B cell (primary cell): Measurements from ENCODE around the gene STX1B. TPM values are rescaled to one million over a fixed set of nuclear protein-coding genes. Genes with fewer than 3 reads are reported as not detected.

Experiments used
- ATAC-seq: fragments of 200-7000 bp; cut with Tn5 transposase; one replicate; pipeline ENCODE4 v1.10.0; 2021; ENCODE audit warnings: low read depth, mild to moderate bottlenecking, moderate number of reproducible peaks, moderate library complexity
- CTCF ChIA-PET: fragments of 350-600 bp; sonication (Branson Sonifier 250); formaldehyde crosslinking; loops from one replicate; lab custom pipeline; 2021; ENCODE audit warnings: antibody characterized with exemption, inconsistent platforms; lab: Charles Lee
- POLR2A ChIA-PET: fragments of 350-600 bp; sonication (Branson Sonifier 250); formaldehyde crosslinking; loops from one replicate; lab custom pipeline; 2021; ENCODE audit warnings: antibody characterized with exemption; lab: Charles Lee
- DNase-seq: peaks from one replicate; pipeline ENCODE4 v3.0.0; 2013
- H2AFZ ChIP-seq: 2 replicates; pipeline ENCODE4 v1.6.1; 2012; ENCODE audit warnings: mild to moderate bottlenecking, low read depth, low read length; ENCODE audit not compliant: insufficient read depth, poor library complexity, severe bottlenecking
- H3K27ac ChIP-seq, 2 donors: 1 replicate in 1 of 2; 2 replicates in 1 of 2; pipeline ENCODE4 v1.5.1; 2012 to 2013; ENCODE audit warnings: low read length in 2 of 2, mild to moderate bottlenecking in 2 of 2, moderate library complexity in 1 of 2
- H3K27me3 ChIP-seq, 4 experiments: fragments of 200-600 bp in 1 of 4; sonication (generic) in 1 of 4; replicated peaks in 1 of 4; 1 replicate in 2 of 4; 2 replicates in 2 of 4; pipeline versions ENCODE4 v1.6.1 to v1.7.0; 2013 to 2016; ENCODE audit warnings: low read length in 3 of 4, mild to moderate bottlenecking in 2 of 4, mixed read lengths in 1 of 4, moderate library complexity in 1 of 4; ENCODE audit not compliant: insufficient read depth in 4 of 4, control insufficient read depth in 3 of 4; ENCODE audit errors: control extremely low read depth in 1 of 4
- H3K36me3 ChIP-seq, 2 experiments: replicated peaks in 1 of 2; 1 replicate in 1 of 2; 2 replicates in 1 of 2; pipeline versions ENCODE4 v1.6.1 to v1.7.1; 2013; ENCODE audit warnings: low read length in 1 of 2; ENCODE audit not compliant: insufficient read depth in 2 of 2, control insufficient read depth in 1 of 2; ENCODE audit errors: control extremely low read depth in 1 of 2, extremely low read depth in 1 of 2
- H3K4me1 ChIP-seq, 2 donors: fragments of 200-600 bp in 1 of 2; sonication (generic) in 1 of 2; 1 replicate in 1 of 2; 2 replicates in 1 of 2; pipeline versions ENCODE4 v1.5.1 to v1.6.1; 2013 to 2017; ENCODE audit warnings: low read length in 2 of 2; ENCODE audit not compliant: control insufficient read depth in 2 of 2, insufficient read depth in 2 of 2
- H3K4me2 ChIP-seq: replicated peaks from 2 replicates; pipeline ENCODE3; 2012; ENCODE audit warnings: mild to moderate bottlenecking, low read depth, low read length; ENCODE audit not compliant: poor library complexity, severe bottlenecking
- H3K4me3 ChIP-seq, 5 experiments: fragments of 200-600 bp in 1 of 5; sonication (generic) in 1 of 5; 1 replicate in 3 of 5; 2 replicates in 2 of 5; pipeline versions ENCODE4 v1.5.1 to v1.7.0; 2011 to 2016; ENCODE audit warnings: low read length in 4 of 5, mild to moderate bottlenecking in 4 of 5, low read depth in 2 of 5, control low read depth in 1 of 5, moderate library complexity in 1 of 5; ENCODE audit not compliant: insufficient read depth in 1 of 5; ENCODE audit errors: control extremely low read depth in 1 of 5, extremely low read depth in 1 of 5
- H3K79me2 ChIP-seq: fragments of 200-600 bp; sonication (generic); one replicate; pipeline ENCODE4 v1.6.0; 2016; ENCODE audit warnings: low read length; ENCODE audit not compliant: control insufficient read depth, insufficient read depth
- H3K9ac ChIP-seq: fragments of 200-600 bp; sonication (generic); 2 replicates; pipeline ENCODE4 v1.6.1; 2017; ENCODE audit warnings: mild to moderate bottlenecking, low read length, moderate library complexity
- H3K9me3 ChIP-seq, 3 donors: one replicate each; pipeline versions ENCODE4 v1.6.1 to v1.7.1; 2013; ENCODE audit warnings: low read length in 2 of 3; ENCODE audit not compliant: control insufficient read depth in 2 of 3, insufficient read depth in 1 of 3; ENCODE audit errors: control extremely low read depth in 1 of 3
- H4K20me1 ChIP-seq: 2 replicates; pipeline ENCODE4 v1.6.0; 2012; ENCODE audit warnings: mild to moderate bottlenecking, low read length; ENCODE audit not compliant: insufficient read depth, control insufficient read depth, poor library complexity, severe bottlenecking
- H3K27ac Mint-ChIP-seq: one replicate; pipeline ENCODE4 v1.8.0; 2021; ENCODE audit warnings: mixed read lengths
- H3K27me3 Mint-ChIP-seq: one replicate; pipeline ENCODE4 v1.8.0; 2021; ENCODE audit warnings: mixed read lengths
- H3K4me1 Mint-ChIP-seq: one replicate; pipeline ENCODE4 v1.8.0; 2021; ENCODE audit warnings: mixed read lengths
- H3K4me3 Mint-ChIP-seq: one replicate; pipeline ENCODE4 v1.8.0; 2021; ENCODE audit warnings: mixed read lengths
- H3K9me3 Mint-ChIP-seq: one replicate; pipeline ENCODE4 v1.8.0; 2022; ENCODE audit warnings: mixed read lengths; ENCODE audit not compliant: insufficient read depth
- EZH2 ChIP-seq: IDR thresholded peaks from 2 replicates; pipeline ENCODE4 v1.6.1; 2012; ENCODE audit warnings: borderline replicate concordance, low read depth, mild to moderate bottlenecking, moderate library complexity, low read length; ENCODE audit not compliant: insufficient read depth, poor library complexity, severe bottlenecking
- WGBS: methylation state at CpG from one replicate; pipeline ENCODE4 v1.1.5; 2013; ENCODE audit warnings: missing lambda C conversion rate; ENCODE audit not compliant: insufficient coverage; 5-methylcytosine and 5-hydroxymethylcytosine counted together
- intact Hi-C: fragments of 100-400 bp; cut with micrococcal nuclease; formaldehyde crosslinking; loops from one replicate; pipeline ENCODE4 v1.10.0; 2022
- polyA plus RNA-seq: library from polyadenylated mRNA; depleted of rRNA; stranded (reverse); fragments of >200 nt; gene quantifications from 2 replicates; pipeline ENCODE4 v1.2.3, GENCODE V29; 2012
- total RNA-seq, 2 donors: library from RNA; stranded (reverse); fragments of 120-200 nt in 1 of 2; gene quantifications; 1 replicate in 1 of 2; 2 replicates in 1 of 2; pipeline versions ENCODE4 v1.2.3 to v1.2.4, GENCODE V29; 2013 to 2022
- TF ChIP-seq, protein P1 (sequence below): fragments of 200-600 bp; IDR thresholded peaks from one replicate; pipeline ENCODE4 v1.8.0; 2022; ENCODE audit warnings: antibody characterized with exemption, mild to moderate bottlenecking

Gene STX1B
- total and polyA plus RNA-seq, 2 donors (not counting 1 experiment from before 2014, with no cell fraction given), result 2.1 to 2.2 TPM

DNA sequence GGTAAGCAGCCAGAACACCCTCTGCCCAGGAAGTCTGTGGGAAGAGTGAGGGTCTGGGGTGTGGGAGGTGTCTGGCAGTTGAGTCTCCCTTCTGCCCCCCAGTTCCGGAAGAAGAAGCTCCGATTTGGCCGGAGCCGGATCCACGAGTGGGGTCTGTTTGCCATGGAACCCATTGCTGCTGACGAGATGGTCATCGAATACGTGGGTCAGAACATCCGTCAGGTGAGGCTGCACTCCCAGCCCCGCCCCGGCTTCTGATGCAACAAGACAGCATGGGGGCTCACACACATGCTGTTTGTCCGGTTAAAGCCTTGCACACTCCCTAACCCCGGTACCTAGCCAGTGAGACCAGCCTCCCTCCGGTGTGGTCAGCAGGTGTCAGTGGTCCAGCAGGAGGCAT, 29.5 kb downstream of the STX1B start:
- H3K9me3 ChIP-seq, result no peaks in the 10 kb centered on the region
- no peak overlapping the region for H2AFZ ChIP-seq
- TF ChIP-seq, protein P1, sequence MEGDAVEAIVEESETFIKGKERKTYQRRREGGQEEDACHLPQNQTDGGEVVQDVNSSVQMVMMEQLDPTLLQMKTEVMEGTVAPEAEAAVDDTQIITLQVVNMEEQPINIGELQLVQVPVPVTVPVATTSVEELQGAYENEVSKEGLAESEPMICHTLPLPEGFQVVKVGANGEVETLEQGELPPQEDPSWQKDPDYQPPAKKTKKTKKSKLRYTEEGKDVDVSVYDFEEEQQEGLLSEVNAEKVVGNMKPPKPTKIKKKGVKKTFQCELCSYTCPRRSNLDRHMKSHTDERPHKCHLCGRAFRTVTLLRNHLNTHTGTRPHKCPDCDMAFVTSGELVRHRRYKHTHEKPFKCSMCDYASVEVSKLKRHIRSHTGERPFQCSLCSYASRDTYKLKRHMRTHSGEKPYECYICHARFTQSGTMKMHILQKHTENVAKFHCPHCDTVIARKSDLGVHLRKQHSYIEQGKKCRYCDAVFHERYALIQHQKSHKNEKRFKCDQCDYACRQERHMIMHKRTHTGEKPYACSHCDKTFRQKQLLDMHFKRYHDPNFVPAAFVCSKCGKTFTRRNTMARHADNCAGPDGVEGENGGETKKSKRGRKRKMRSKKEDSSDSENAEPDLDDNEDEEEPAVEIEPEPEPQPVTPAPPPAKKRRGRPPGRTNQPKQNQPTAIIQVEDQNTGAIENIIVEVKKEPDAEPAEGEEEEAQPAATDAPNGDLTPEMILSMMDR, result no peak
- TF ChIP-seq EZH2, result no peak
- H3K4me3 ChIP-seq, result no peak overlapping the region
- H3K9me3 Mint-ChIP-seq, result no peaks in the 10 kb centered on the region
- no peaks in the 10 kb centered on the region for H3K27me3 ChIP-seq
- intact Hi-C loops, result no loop called here
- CTCF ChIA-PET, result no interaction called here
- peaks cover 0 to 41% of the 10 kb centered on the region in 2 experiments for H3K36me3 ChIP-seq
- H3K27ac Mint-ChIP-seq, result no peak overlapping the region
- H3K27me3 Mint-ChIP-seq, result no peaks in the 10 kb centered on the region
- H3K4me2 ChIP-seq, result no peak overlapping the region
- no peak overlapping the region for H3K4me3 Mint-ChIP-seq
- no peak overlapping the region for H3K9ac ChIP-seq
- ATAC-seq, result no peak
- POLR2A ChIA-PET, result no interaction called here
- no peak overlapping the region for H3K27ac ChIP-seq
- H3K79me2 ChIP-seq, result peaks cover 5% of the 10 kb centered on the region
- no peak for DNase-seq
- peaks cover 3 to 6% of the 10 kb centered on the region in 2 donors for H3K4me1 ChIP-seq
- H3K4me1 Mint-ChIP-seq, result no peaks in the 10 kb centered on the region
- WGBS, result 99% methylated on average over 14 of the region's 14 CpGs
- peaks cover 19% of the 10 kb centered on the region for H4K20me1 ChIP-seq

DNA sequence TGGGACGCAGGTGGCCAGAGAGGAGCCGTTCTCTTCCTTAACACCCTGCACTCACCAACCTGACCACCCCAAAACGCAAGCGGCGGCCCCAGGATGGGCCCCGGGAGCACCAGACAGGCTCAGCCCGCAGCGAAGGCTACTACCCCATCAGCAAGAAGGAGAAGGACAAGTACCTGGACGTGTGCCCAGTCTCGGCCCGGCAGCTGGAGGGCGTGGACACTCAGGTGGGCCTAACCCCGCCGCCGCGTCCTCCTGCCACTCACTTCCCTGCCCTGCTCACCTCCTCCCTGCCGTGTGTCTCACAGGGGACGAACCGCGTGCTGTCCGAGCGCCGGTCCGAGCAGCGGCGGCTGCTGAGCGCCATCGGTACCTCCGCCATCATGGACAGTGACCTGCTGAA, 30.0 kb downstream of the STX1B start:
- Mint-ChIP-seq H3K27me3 (no peaks in the 10 kb centered on the region), H3K9me3 (no peaks in the 10 kb centered on the region), H3K4me3 (no peak overlapping the region), H3K4me1 (no peaks in the 10 kb centered on the region), H3K27ac (no peak overlapping the region)
- Histone ChIP-seq H4K20me1 (peaks cover 19% of the 10 kb centered on the region), H3K4me1 (peaks cover 3 to 6% of the 10 kb centered on the region in 2 donors), H3K4me2 (no peak overlapping the region), H3K27me3 (no peaks in the 10 kb centered on the region), H3K27ac (no peak overlapping the region), H3K9me3 (no peaks in the 10 kb centered on the region), H3K79me2 (peaks cover 5% of the 10 kb centered on the region), H3K9ac (no peak overlapping the region), H2AFZ (no peak overlapping the region), H3K4me3 (no peak overlapping the region), H3K36me3 (peaks cover 0 to 47% of the 10 kb centered on the region in 2 experiments)
- intact Hi-C loops, result no loop called here
- ChIA-PET POLR2A (no interaction called here), CTCF (no interaction called here)
- no peak for ATAC-seq
- no peak for DNase-seq
- WGBS, result 96% methylated on average over 24 of the region's 29 CpGs
- TF ChIP-seq, protein P1, result no peak
- no peak for TF ChIP-seq EZH2
